H1 (cell line): Measurements from ENCODE around the gene STEAP1B. TPM values are rescaled to one million over a fixed set of nuclear protein-coding genes. Genes with fewer than 3 reads are reported as not detected.

ENCODE experiments used
- CBX5 ChIP-seq: fragments of 300-800, 300-1000 bp; sonication (generic); IDR thresholded peaks from 2 replicates; pipeline ENCODE4 v1.7.1; 2016; ENCODE audit warnings: antibody characterized with exemption, low read length, low read depth
- FOSL1 ChIP-seq: IDR thresholded peaks from 2 replicates; pipeline ENCODE4 v1.6.1; 2011; ENCODE audit warnings: mild to moderate bottlenecking, low read depth, low read length, moderate library complexity; ENCODE audit not compliant: insufficient read depth
- polyA plus RNA-seq, 7 experiments: library from polyadenylated mRNA; depleted of rRNA in 3 of 7; stranded (reverse) in 5 of 7; unstranded in 2 of 7; fragments of >200 nt in 5 of 7; fragments of 200-250 nt in 2 of 7; gene quantifications; 1 replicate in 5 of 7; 2 replicates in 1 of 7; 4 replicates in 1 of 7; pipeline versions ENCODE4 v1.2.1 to v1.2.3, GENCODE V29; 2011 to 2013; ENCODE audit warnings: missing spikeins in 2 of 7, mixed read lengths in 2 of 7
- total RNA-seq: library from RNA; stranded (reverse); fragmentation: NEBNext Ultra II Directional; extraction: Animal tissue kit (Norgen Biotek cat#: 25700); gene quantifications from 2 replicates; pipeline ENCODE4 v1.2.1, GENCODE V29; 2021
- TF ChIP-seq, protein P1 (sequence below): IDR thresholded peaks from 2 replicates; pipeline ENCODE4 v1.6.1; 2011; ENCODE audit warnings: low read length, improper control_type of control experiment
- TF ChIP-seq, protein P2 (sequence below), 3 experiments: IDR thresholded peaks; 1 replicate in 2 of 3; 2 replicates in 1 of 3; pipeline versions ENCODE4 v1.5.1 to v1.6.1; 2011; ENCODE audit warnings: low read length in 3 of 3, mild to moderate bottlenecking in 3 of 3, inconsistent platforms in 2 of 3, low read depth in 1 of 3, moderate library complexity in 1 of 3; ENCODE audit not compliant: insufficient read depth in 1 of 3; ENCODE audit errors: control extremely low read depth in 1 of 3
- TF ChIP-seq, protein P3 (sequence below): IDR thresholded peaks from 2 replicates; pipeline ENCODE4 v1.6.1; 2011; ENCODE audit warnings: low read depth, mild to moderate bottlenecking, low read length; ENCODE audit not compliant: insufficient read depth

The STEAP1B gene
- total and polyA plus RNA-seq, 2 of the 8 experiments (the other 6 are each of a cell fraction or from before 2014, with no cell fraction given) = 5.4 to 8.7 TPM

DNA sequence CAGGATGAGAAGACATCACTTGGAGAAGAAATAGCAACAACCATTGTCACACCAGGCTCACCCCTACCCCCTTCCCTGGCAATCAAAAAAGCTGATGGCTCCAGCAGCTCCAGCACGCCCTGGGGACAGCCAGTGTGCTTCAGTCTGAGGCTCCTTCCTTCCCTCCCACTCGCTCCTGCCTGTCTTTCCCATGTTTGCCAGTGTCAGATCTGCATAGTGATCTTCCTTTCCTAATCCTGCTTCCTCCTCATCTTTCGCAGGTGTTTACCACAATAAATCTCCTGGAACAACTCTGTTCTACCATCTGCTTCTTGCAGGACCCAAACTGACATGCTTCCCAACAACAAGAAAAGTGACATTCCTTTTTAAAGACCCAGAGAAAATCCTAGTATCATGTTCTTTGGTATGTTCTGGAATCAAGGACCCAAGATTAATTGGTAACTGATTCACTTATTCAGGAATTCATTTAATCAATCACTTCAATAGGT is 57.1 kb downstream of the STEAP1B start (continued):
- TF ChIP-seq, protein P1, sequence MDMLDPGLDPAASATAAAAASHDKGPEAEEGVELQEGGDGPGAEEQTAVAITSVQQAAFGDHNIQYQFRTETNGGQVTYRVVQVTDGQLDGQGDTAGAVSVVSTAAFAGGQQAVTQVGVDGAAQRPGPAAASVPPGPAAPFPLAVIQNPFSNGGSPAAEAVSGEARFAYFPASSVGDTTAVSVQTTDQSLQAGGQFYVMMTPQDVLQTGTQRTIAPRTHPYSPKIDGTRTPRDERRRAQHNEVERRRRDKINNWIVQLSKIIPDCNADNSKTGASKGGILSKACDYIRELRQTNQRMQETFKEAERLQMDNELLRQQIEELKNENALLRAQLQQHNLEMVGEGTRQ = no peak
- TF ChIP-seq FOSL1 (no peak), CBX5 (no peak)
- TF ChIP-seq, protein P2, sequence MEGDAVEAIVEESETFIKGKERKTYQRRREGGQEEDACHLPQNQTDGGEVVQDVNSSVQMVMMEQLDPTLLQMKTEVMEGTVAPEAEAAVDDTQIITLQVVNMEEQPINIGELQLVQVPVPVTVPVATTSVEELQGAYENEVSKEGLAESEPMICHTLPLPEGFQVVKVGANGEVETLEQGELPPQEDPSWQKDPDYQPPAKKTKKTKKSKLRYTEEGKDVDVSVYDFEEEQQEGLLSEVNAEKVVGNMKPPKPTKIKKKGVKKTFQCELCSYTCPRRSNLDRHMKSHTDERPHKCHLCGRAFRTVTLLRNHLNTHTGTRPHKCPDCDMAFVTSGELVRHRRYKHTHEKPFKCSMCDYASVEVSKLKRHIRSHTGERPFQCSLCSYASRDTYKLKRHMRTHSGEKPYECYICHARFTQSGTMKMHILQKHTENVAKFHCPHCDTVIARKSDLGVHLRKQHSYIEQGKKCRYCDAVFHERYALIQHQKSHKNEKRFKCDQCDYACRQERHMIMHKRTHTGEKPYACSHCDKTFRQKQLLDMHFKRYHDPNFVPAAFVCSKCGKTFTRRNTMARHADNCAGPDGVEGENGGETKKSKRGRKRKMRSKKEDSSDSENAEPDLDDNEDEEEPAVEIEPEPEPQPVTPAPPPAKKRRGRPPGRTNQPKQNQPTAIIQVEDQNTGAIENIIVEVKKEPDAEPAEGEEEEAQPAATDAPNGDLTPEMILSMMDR (IDR thresholded peaks at IDR 0.05; ENCODE audit: control extremely low read depth in 1 of 3, insufficient read depth in 1 of 3, low read depth in 1 of 3, low read length in 3 of 3) = no peak
- TF ChIP-seq, protein P3, sequence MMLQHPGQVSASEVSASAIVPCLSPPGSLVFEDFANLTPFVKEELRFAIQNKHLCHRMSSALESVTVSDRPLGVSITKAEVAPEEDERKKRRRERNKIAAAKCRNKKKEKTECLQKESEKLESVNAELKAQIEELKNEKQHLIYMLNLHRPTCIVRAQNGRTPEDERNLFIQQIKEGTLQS = no peak
